BLaER1 treated with 17β-estradiol and CSF1 and Interleukin-3, amounts not matched to agents 10 nM and 100 nM (cell line): ENCODE measurements around the gene C16orf92.
"Not testable (repeated sequence)": the region's sequence is repeated elsewhere in the genome, so short reads cannot be mapped to it uniquely, and the experiment has no call there.

Experiments used
- H3K27ac ChIP-seq, 11 experiments: shearing (Covaris generic); formaldehyde crosslinking; 2 replicates each; pipeline ENCODE4 v1.8.1; 2022
- H3K27me3 ChIP-seq, 11 experiments: shearing (Covaris generic); formaldehyde crosslinking; 2 replicates each; pipeline ENCODE4 v1.8.1; 2022
- H3K36me3 ChIP-seq, 11 experiments: shearing (Covaris generic); formaldehyde crosslinking; 2 replicates each; pipeline ENCODE4 v1.8.1; 2022
- H3K4me1 ChIP-seq, 10 experiments: shearing (Covaris generic); formaldehyde crosslinking; 2 replicates each; pipeline ENCODE4 v1.8.1; 2022
- H3K4me2 ChIP-seq, 11 experiments: shearing (Covaris generic); formaldehyde crosslinking; 2 replicates each; pipeline ENCODE4 v1.8.1; 2022
- H3K4me3 ChIP-seq, 10 experiments: shearing (Covaris generic); formaldehyde crosslinking; 2 replicates each; pipeline ENCODE4 v1.8.1; 2022
- H3K9ac ChIP-seq, 11 experiments: shearing (Covaris generic); formaldehyde crosslinking; 2 replicates each; pipeline ENCODE4 v1.8.1; 2022
- H3K9me3 ChIP-seq, 11 experiments: shearing (Covaris generic); formaldehyde crosslinking; replicated peaks in 1 of 11; 2 replicates each; pipeline ENCODE4 v1.8.1; 2022
- H4K20me1 ChIP-seq, 11 experiments: shearing (Covaris generic); formaldehyde crosslinking; 2 replicates each; pipeline ENCODE4 v1.8.1; 2022
- Cebpa-rat ChIP-seq, 11 experiments: shearing (Covaris generic); IDR thresholded peaks; 2 replicates each; pipeline ENCODE4 v1.8.1; 2022

Gene C16orf92

GRCh38 chr16:30032083-30032819, 9.3 kb downstream of the C16orf92 start:
- H3K9me3 ChIP-seq: no peaks in the 10 kb centered on the region
- no peak for TF ChIP-seq Cebpa-rat (IDR thresholded peaks at IDR 0.05)

GRCh38 chr16:30033270-30033669, 10.3 kb downstream of the C16orf92 start:
- Histone ChIP-seq H3K27ac (peak overlapping the region in 2 of 11 experiments; percentile 9 to 14; a peak in 1 of 22 replicates), H3K4me1 (peaks cover 18 to 35% (median 28%) of the 10 kb centered on the region in 10 experiments), H4K20me1 (peaks cover 0 to 32% (median 6%) of the 10 kb centered on the region in 11 experiments; a peak in 10 of 22 replicates), H3K4me3 (peak overlapping the region in 6 of 10 experiments; percentile 4 to 39 (median 25); a peak in 11 of 20 replicates), H3K4me2 (peak overlapping the region; percentile 60 to 89 (median 76)), H3K9me3 (no peaks in the 10 kb centered on the region), H3K9ac (peak overlapping the region in 6 of 11 experiments; percentile 11 to 52 (median 26); a peak in 5 of 22 replicates), H3K27me3 (peaks cover 35 to 39% (median 38%) of the 10 kb centered on the region in 11 experiments), H3K36me3 (no peaks in the 10 kb centered on the region)
- peak in 1 of 11 experiments; percentile 32; a peak in 1 of 22 replicates for TF ChIP-seq Cebpa-rat (IDR thresholded peaks at IDR 0.05)

More at GRCh38 chr16:30032083-30032819, 9.3 kb downstream of the C16orf92 start:
- peak overlapping the region in 1 of 10 experiments; percentile 39; a peak in 2 of 20 replicates for H3K4me3 ChIP-seq
- H4K20me1 ChIP-seq: peaks cover 0 to 42% (median 6%) of the 10 kb centered on the region in 11 experiments; a peak in 10 of 22 replicates
- peak overlapping the region in 4 of 11 experiments; percentile 18 to 52 (median 33); a peak in 2 of 22 replicates for H3K9ac ChIP-seq
- H3K27me3 ChIP-seq: peaks cover 35 to 49% (median 49%) of the 10 kb centered on the region in 11 experiments
- H3K27ac ChIP-seq: no peak overlapping the region
- H3K4me1 ChIP-seq: peaks cover 18 to 35% (median 28%) of the 10 kb centered on the region in 10 experiments
- H3K4me2 ChIP-seq: peak overlapping the region; percentile 60 to 89 (median 76)
- H3K36me3 ChIP-seq: no peaks in the 10 kb centered on the region

GRCh38 chr16:30040221-30040620, 17.2 kb downstream of the C16orf92 start:
- no peak overlapping the region for H3K4me3 ChIP-seq
- no peaks in the 10 kb centered on the region for H3K27me3 ChIP-seq
- no peaks in the 10 kb centered on the region for H4K20me1 ChIP-seq
- H3K36me3 ChIP-seq: no peaks in the 10 kb centered on the region
- H3K4me1 ChIP-seq: peaks cover 0 to 8% (median under 1%) of the 10 kb centered on the region in 10 experiments; a peak in 5 of 20 replicates
- H3K4me2 ChIP-seq: peak overlapping the region in 1 of 11 experiments; percentile 29; a peak in 1 of 22 replicates
- no peaks in the 10 kb centered on the region for H3K9me3 ChIP-seq
- H3K9ac ChIP-seq: no peak overlapping the region
- H3K27ac ChIP-seq: no peak overlapping the region
- TF ChIP-seq Cebpa-rat (IDR thresholded peaks at IDR 0.05): no peak

GRCh38 chr16:30040690-30041089, 17.7 kb downstream of the C16orf92 start:
- not testable (repeated sequence) for H3K27me3 ChIP-seq, H3K27ac ChIP-seq, H3K9ac ChIP-seq, H3K4me1 ChIP-seq, H3K9me3 ChIP-seq, H3K4me3 ChIP-seq, H3K36me3 ChIP-seq, H4K20me1 ChIP-seq
- peak overlapping the region in 1 of 11 experiments; percentile 29; a peak in 1 of 22 replicates for H3K4me2 ChIP-seq

- H3K36me3 ChIP-seq: no peaks in the 10 kb centered on the region
- no peaks in the 10 kb centered on the region for H3K9me3 ChIP-seq
- H3K9ac ChIP-seq: no peak overlapping the region
- H3K4me3 ChIP-seq: no peak overlapping the region
- H3K27me3 ChIP-seq: no peaks in the 10 kb centered on the region
- H3K4me1 ChIP-seq: peaks cover 0 to 7% (median under 1%) of the 10 kb centered on the region in 10 experiments; a peak in 3 of 20 replicates
- no peak for TF ChIP-seq Cebpa-rat (IDR thresholded peaks at IDR 0.05)
- no peaks in the 10 kb centered on the region for H4K20me1 ChIP-seq
- no peak overlapping the region for H3K27ac ChIP-seq
- no peak overlapping the region for H3K4me2 ChIP-seq
Measured at GRCh38 chr16:30041841-30042240, 18.8 kb downstream of the C16orf92 start.

- no peak overlapping the region for H3K4me2 ChIP-seq
- no peaks in the 10 kb centered on the region for H3K36me3 ChIP-seq
- no peak overlapping the region for H3K9ac ChIP-seq
- no peaks in the 10 kb centered on the region for H4K20me1 ChIP-seq
- no peak overlapping the region for H3K27ac ChIP-seq
- no peaks in the 10 kb centered on the region for H3K27me3 ChIP-seq
- no peaks in the 10 kb centered on the region for H3K9me3 ChIP-seq
- H3K4me3 ChIP-seq: no peak overlapping the region
- no peak for TF ChIP-seq Cebpa-rat (IDR thresholded peaks at IDR 0.05)
- peaks cover 0 to 11% (median 4%) of the 10 kb centered on the region in 10 experiments; a peak in 8 of 20 replicates for H3K4me1 ChIP-seq
Measured at GRCh38 chr16:30046178-30046577, 23.2 kb downstream of the C16orf92 start.

- no peak for TF ChIP-seq Cebpa-rat (IDR thresholded peaks at IDR 0.05)
- Histone ChIP-seq H3K9me3 (no peaks in the 10 kb centered on the region), H4K20me1 (no peaks in the 10 kb centered on the region), H3K4me1 (peaks cover 0 to 15% (median 8%) of the 10 kb centered on the region in 10 experiments; a peak in 18 of 20 replicates), H3K9ac (no peak overlapping the region), H3K27me3 (no peaks in the 10 kb centered on the region), H3K4me3 (no peak overlapping the region), H3K27ac (no peak overlapping the region), H3K36me3 (no peaks in the 10 kb centered on the region), H3K4me2 (no peak overlapping the region)
Measured at GRCh38 chr16:30046588-30046987, 23.6 kb downstream of the C16orf92 start.

- Histone ChIP-seq H3K27ac (no peak overlapping the region), H4K20me1 (no peaks in the 10 kb centered on the region), H3K27me3 (no peaks in the 10 kb centered on the region), H3K9ac (no peak overlapping the region), H3K4me3 (no peak overlapping the region), H3K4me2 (no peak overlapping the region), H3K9me3 (no peaks in the 10 kb centered on the region), H3K4me1 (peaks cover 15 to 44% (median 34%) of the 10 kb centered on the region in 10 experiments), H3K36me3 (no peaks in the 10 kb centered on the region)
- no peak for TF ChIP-seq Cebpa-rat (IDR thresholded peaks at IDR 0.05)
Measured at GRCh38 chr16:30049871-30050270, 26.9 kb downstream of the C16orf92 start.

- Histone ChIP-seq H3K27ac (peak overlapping the region in 8 of 11 experiments; percentile 74 to 89 (median 86); a peak in 13 of 22 replicates), H3K27me3 (no peaks in the 10 kb centered on the region), H4K20me1 (no peaks in the 10 kb centered on the region; a peak in 1 of 22 replicates), H3K4me1 (peaks cover 18 to 49% (median 38%) of the 10 kb centered on the region in 10 experiments), H3K4me2 (peak overlapping the region; percentile 91 to 100 (median 98); a peak in 19 of 22 replicates), H3K9me3 (no peaks in the 10 kb centered on the region), H3K9ac (peak overlapping the region in 7 of 11 experiments; percentile 78 to 90 (median 87); a peak in 12 of 22 replicates), H3K4me3 (no peak overlapping the region), H3K36me3 (no peaks in the 10 kb centered on the region)
- TF ChIP-seq Cebpa-rat (IDR thresholded peaks at IDR 0.05): no peak
Measured at GRCh38 chr16:30051518-30051917, 28.5 kb downstream of the C16orf92 start.
